Activated CD4-positive, alpha-beta T cell treated with anti-CD3 and anti-CD28 coated beads, Interleukin-2, amount 50 U/mL, for 16 hours (primary cell): Measurements from ENCODE around the gene RNF167.
A peak's percentile ranks its signal among the peaks of the same experiment; 100 is the strongest.

Experiments used
- DNase-seq: peaks from one replicate; pipeline ENCODE4 v3.0.0-alpha.2; 2020

RNF167 gene

DNA sequence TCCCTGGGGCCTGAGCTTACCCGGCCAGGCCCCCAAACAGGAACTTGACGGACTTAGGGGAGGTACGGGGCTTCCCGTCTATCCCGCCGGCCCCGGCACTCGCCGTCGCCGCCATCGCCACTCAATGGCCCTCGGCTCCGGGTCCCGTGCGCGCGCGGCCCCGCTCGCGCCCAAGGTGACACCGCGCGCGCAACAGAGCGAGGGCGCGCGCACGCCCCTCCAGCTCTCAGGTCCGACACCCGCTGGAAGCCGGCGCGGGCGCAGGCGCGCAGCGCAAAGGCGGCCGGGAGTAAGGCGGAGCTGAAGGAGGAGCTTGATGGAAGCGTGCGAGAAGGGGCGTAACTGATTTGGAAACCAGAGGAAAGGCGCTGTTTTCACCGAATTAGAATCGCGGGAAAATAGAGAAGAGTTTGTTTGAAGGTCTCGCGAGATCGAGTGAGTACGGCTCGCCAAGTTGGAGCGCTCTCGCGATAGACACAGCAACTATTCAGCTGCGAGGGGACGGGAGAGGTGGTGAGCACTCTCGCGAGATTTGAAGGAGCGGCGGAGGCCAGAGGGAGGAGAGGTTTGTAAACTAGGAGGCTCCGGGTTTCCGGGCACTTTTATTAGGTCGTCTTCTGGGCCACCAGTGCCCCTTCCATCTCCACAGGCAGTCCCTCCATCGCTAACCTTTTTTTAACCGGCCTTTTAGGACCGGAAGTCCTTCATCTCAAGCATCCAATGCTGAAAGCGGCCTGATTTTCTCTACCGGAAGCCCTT is at the start of gene RNF167, which contains the start of gene SLC25A11:
TSS of gene RNF167 (plus strand) at position 473 of the 759 bp plus-strand sequence. CDS start 642 bp downstream, outside the sequence.
TSS of gene SLC25A11 (minus strand) at position 251 of the 759 bp plus-strand sequence. CDS start at position 115, 136 bp downstream.
- peak; percentile 99 for DNase-seq

DNA sequence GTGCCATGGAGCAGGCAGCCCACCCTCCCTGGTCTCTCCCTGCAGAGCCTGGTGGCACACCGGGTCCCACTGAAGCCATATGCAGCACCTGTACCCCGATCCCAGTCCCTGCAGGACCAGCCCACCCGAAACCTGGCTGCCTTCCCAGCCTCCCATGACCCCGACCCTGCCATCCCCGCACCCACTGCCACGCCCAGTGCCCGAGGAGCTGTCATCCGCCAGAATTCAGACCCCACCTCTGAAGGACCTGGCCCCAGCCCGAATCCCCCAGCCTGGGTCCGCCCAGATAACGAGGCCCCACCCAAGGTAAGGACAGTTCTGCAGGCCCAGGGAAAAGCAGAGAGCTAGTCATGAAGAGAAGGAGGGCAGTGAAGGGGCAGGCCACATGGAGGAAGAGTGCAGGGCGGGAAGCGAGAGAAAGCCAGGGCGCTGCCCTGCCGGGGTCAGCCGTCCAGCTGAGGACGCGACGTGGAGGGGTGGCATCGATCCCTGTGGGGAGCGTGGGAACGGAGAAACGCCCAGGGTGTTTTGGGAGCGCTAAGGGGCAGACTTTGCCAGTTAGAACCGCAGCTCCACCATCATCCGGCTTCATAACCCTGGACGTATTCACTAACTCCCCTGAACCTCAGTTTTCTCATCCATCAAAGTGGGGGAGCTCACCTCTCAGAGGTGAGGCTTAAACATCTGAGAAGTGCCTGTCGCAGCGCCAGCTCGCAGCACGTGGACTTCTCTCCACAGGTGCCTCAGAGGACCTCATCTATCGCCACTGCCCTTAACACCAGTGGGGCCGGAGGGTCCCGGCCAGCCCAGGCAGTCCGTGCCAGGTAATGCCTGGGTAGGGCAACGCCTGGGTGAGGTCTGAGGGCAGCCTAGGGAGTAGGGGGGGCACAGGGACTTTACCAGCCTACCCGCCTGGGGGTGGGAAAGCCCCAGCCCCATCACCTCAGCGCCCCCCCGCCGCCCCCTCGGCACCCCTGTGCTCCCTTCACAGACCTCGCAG is 48.4 kb upstream of the RNF167 start:
- DNase-seq, result no peak

DNA sequence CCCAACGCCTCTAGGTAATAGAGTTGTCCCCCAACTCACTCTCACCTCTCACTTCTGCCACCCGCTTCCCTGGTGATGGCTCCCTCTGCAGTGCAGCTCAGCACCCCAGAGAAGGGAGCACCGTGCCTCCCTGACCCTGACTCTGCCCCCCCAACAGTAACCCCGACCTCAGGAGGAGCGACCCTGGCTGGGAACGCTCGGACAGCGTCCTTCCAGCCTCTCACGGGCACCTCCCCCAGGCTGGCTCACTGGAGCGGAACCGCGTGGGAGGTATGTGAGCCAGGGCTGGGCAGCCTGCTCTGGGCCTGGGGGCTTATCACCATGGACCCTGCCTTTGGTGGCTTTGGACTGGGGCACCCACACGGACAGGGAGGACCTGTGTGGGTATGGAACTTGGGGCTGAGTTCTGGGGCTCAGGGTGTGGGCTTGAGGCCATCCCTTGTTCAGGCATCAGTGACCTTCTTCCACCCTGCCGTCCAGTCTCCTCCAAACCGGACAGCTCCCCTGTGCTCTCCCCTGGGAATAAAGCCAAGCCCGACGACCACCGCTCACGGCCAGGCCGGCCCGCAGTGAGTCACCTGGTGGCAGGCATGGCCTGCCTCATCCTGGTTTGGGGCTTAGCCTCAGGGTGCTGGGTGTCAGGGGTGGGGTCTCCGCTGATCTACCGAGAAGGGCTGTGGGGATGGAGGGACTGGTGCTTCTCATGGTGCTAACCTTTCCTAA is 47.4 kb upstream of the RNF167 start:
- DNase-seq, result no peak

DNA sequence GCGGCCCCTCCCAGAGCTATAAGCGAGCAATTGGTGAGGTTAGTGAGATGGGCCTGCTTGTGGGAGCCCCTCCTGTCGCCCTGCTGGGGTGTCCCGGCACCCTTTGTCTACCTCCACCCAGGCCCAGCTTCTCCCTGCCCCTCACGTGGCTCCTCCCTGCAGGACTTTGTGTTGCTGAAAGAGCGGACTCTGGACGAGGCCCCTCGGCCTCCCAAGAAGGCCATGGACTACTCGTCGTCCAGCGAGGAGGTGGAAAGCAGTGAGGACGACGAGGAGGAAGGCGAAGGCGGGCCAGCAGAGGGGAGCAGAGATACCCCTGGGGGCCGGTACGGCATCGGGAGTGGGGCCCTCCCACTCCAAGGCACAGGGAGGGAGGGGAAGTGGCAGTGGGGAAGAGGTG is 46.8 kb upstream of the RNF167 start:
- DNase-seq, result no peak

DNA sequence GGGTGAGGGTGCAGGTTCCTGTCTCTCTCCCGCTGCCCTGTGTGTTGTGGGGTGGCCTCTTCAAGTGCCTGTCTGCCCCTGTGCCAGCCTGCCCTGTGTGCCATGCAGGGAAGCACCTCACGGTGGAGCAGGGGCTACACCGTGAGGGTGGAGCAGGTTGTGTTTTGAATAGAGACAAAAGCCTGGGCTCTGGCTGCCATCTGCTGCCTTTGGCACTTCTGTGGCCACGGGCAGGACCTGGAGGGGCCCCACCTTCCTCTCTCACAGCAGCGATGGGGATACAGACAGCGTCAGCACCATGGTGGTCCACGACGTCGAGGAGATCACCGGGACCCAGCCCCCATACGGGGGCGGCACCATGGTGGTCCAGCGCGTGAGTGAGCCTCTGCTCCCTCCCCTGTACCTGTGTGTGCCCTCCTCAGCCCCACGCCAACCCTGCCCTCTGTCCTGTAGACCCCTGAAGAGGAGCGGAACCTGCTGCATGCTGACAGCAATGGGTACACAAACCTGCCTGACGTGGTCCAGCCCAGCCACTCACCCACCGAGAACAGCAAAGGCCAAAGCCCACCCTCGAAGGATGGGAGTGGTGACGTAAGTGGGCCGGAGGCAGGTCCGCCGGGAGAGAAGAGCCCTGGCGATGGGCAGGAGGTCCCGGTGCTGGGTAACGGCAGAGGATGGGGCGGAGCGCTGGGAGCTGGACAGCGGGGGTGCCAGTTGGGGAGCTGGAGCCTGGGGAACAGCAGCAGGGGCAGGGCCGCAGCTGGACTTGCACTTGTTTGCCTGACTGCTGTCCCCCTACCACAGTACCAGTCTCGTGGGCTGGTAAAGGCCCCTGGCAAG is 46.1 kb upstream of the RNF167 start:
- DNase-seq, result no peak

DNA sequence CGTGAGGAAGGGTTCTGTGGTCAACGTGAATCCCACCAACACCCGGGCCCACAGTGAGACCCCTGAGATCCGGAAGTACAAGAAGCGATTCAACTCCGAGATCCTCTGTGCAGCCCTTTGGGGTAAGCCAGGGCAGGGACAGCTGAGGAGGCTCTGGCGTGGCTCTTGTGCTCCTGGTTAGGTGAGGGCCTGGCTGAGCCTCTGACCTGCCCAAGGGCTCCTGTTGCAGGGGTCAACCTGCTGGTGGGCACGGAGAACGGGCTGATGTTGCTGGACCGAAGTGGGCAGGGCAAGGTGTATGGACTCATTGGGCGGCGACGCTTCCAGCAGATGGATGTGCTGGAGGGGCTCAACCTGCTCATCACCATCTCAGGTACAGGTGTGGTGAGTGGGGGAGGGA is 44.9 kb upstream of the RNF167 start:
- DNase-seq, result no peak

DNA sequence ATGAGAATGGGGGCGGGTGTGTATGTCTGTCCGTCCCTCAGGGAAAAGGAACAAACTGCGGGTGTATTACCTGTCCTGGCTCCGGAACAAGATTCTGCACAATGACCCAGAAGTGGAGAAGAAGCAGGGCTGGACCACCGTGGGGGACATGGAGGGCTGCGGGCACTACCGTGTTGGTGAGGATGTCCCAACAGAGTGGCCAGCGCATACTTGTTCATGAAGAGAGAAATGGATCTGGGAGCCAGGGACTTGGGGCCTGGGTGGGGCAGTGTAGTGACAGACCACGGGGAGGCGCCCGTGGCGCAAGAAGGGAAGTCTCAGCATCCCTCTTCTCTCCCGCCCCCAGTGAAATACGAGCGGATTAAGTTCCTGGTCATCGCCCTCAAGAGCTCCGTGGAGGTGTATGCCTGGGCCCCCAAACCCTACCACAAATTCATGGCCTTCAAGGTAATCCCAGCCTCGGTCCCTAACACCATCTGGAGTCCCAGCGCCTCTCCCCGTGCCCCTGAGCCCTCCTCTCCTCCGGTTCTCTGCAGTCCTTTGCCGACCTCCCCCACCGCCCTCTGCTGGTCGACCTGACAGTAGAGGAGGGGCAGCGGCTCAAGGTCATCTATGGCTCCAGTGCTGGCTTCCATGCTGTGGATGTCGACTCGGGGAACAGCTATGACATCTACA is 44.3 kb upstream of the RNF167 start:
- no peak for DNase-seq

DNA sequence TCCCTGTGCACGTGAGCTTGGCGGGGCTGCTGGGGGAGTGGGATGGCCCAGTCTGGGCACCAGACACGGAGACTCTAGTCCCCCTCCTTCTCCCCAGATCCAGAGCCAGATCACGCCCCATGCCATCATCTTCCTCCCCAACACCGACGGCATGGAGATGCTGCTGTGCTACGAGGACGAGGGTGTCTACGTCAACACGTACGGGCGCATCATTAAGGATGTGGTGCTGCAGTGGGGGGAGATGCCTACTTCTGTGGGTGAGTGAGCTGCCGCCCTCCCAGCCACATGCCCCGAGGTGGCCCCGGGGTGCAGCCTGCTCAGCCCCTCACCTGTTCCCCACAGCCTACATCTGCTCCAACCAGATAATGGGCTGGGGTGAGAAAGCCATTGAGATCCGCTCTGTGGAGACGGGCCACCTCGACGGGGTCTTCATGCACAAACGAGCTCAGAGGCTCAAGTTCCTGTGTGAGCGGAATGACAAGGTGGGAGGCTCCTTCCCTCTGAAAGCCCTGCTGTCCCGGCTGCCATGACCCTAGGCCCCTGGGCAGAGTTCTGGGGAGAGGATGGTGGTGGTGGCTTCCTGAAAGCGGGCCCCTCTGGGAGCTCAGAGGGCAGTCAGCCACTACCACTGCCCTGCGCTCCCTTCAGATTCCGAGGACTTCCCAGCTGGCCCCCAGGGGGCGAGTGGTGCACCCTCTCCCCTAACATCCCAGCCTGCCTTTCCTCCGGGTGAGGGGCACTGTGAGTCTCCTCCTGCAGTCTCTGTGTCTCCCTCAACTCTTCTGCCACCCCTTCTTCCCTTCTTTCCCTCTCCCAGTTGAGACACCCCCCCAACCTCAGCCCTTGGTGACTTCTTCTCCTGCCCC is 43.5 kb upstream of the RNF167 start:
- no peak for DNase-seq

DNA sequence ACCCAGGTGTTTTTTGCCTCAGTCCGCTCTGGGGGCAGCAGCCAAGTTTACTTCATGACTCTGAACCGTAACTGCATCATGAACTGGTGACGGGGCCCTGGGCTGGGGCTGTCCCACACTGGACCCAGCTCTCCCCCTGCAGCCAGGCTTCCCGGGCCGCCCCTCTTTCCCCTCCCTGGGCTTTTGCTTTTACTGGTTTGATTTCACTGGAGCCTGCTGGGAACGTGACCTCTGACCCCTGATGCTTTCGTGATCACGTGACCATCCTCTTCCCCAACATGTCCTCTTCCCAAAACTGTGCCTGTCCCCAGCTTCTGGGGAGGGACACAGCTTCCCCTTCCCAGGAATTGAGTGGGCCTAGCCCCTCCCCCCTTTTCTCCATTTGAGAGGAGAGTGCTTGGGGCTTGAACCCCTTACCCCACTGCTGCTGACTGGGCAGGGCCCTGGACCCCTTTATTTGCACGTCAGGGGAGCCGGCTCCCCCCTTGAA is 42.8 kb upstream of the RNF167 start:
- no peak for DNase-seq

DNA sequence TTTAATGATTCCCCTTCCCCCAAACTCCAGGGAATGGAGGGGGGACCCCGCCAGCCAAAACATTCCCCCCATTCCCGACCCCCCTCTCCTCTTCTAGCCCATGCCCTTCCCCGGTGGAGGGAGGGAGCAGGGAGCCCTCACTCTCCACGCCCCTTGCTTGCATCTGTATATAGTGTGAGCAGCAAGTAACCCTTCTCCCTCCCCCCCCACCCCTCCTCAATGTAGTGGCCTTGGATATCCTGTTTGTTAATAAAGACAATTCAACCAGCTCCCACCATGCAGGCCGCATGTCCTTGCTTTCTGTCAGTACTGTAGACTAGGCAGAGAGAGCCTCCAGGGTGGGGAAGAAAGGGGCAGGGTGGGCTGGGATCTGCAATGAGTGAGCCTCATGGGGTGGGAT is 42.3 kb upstream of the RNF167 start:
- no peak for DNase-seq

DNA sequence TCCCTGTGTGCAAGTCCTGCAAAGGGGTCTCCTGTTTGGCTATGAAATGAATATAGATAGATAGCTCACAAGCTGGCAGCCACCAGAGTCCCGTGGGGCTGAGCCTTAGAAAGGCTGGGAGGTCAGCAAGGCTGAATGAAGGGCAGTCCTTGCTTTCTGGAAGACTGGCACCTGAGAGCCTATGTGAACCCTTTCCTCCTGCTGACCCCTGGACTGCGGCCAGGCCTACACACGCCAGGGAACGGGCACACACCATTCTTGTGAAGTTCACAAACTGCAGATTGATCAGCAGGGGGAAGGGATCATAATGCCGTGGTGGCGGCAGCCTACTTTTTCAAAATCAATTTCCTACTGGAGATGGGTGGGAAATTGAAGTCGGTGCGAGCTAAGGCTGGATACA is 41.7 kb upstream of the RNF167 start:
- DNase-seq, result no peak

DNA sequence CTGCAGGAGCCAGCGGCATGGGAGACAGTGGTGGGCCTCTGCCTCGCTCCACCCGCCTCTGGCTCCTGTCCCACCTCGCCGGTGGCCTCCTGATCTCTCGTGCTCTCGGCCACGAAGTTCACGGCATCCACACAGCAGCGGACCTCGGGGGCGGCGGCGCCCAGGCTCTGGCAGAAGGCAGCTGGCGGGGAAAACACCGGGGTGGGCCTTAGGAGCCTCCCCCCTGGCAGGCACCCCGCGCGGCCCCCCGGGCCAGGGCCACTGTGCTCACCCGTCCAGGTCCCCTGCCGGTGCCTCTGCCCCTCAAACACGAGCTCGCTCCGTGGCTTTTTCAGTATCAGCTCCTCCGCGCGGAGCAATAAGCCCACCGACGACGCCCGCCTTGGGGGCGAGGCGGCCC is 41.1 kb upstream of the RNF167 start:
- DNase-seq, result no peak

DNA sequence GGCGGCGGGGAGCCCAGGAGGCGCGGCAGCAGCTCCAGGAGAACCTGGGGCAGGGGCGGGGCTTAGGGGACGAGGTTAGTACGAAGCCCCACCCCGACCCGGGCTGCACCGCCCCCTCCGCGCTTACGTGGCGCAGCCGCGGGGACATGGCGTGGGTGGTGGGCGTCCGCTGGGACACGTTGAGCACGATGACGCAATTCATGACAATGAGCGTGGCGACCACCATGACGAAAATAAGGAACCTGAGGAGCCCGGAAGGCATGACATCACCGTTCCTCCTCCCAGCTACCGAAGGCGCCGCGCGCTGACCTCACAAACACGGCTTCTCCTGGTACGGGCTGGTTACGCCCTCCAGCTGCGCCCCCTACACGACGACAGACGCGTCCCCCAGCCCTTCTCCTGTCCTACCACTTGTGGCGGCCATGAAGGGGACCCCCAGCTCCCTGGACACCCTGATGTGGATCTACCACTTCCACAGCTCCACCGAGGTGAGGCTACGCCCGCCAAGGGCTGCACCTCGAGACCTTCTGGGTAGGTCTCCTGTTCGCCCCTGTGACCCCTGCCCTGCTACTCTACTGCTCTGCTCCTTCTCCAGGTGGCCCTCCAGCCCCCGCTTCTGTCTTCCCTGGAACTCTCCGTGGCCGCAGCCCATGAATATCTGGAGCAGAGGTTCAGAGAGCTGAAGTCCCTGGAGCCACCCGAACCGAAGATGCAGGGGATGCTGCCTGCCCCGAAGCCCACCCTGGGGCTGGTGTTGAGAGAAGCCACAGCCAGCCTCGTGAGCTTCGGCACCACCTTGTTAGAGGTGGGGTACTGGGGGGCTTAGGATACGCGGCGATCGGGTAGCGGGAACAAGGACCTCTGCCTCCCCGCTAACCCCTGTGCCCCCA is 40.5 kb upstream of the RNF167 start, which contains the start of gene C17orf107:
TSS of gene C17orf107 (plus strand) at position 196 of the 890 bp plus-strand sequence. CDS start at position 423, 227 bp downstream.
- peak; percentile 81 for DNase-seq

DNA sequence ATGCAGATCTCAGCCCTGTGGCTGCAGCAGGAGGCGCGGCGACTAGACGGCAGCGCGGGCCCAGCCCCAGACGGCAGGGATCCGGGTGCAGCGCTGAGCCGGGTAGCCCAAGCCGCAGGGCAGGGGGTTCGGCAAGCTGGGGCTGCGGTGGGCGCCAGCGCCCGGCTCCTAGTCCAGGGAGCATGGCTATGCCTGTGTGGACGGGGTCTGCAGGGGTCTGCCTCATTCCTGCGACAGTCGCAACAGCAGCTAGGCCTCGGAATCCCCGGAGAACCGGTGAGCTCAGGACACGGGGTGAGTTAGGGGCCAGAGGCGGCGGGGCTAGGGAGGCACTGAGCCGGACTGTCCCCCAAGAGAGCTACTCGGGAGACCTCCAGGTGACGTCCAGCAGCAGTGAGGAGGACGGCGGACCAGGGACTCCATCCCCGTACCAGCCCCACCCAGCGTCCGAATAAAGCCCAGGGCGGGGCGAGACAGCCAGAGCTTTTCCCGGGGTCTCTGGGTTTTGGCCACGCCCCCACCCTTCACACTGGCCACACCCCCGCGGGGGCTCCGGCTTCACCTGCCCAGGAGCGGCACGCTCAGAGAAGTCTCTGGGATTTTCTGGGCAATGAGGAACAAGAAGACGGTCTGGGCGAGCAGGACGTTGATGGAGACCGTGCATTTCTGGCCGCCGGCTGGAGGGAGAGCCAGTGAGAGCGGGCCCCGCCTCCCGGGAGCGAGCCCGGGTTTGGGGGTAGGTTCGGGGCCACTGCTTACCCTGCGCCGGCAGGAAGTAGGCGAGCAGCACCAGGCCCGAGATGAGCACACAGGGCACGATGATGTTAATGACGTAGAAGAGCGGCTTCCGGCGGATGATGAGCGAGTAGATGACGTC is 39.6 kb upstream of the RNF167 start:
- DNase-seq, result peak; percentile 55

DNA sequence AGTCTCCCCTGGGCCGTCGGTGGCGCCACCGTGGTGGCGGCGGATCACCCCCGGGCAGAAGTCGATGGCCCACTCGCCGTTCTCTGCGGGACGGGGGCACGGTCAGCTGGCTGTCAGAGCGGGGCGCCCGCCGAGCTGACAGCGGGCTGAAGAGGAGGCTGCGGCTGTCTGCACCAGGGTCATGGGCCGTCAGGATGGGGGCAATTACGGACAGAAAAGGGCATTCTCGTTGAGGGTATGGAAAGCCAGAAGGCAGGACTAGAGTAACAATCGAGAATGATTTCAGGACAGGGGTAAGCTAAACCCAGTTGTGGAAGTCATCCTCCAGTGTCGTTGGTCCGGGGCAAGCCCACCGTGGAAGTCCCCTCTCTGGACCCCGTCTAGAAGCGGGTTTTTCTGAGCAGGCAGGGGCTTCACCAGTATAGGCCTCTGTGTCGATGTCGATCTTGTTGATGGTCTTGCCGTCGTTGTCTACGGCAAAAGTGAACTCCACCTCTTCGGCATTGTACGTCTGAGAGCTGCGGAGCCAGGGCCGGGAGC is 38.9 kb upstream of the RNF167 start:
- DNase-seq, result no peak

DNA sequence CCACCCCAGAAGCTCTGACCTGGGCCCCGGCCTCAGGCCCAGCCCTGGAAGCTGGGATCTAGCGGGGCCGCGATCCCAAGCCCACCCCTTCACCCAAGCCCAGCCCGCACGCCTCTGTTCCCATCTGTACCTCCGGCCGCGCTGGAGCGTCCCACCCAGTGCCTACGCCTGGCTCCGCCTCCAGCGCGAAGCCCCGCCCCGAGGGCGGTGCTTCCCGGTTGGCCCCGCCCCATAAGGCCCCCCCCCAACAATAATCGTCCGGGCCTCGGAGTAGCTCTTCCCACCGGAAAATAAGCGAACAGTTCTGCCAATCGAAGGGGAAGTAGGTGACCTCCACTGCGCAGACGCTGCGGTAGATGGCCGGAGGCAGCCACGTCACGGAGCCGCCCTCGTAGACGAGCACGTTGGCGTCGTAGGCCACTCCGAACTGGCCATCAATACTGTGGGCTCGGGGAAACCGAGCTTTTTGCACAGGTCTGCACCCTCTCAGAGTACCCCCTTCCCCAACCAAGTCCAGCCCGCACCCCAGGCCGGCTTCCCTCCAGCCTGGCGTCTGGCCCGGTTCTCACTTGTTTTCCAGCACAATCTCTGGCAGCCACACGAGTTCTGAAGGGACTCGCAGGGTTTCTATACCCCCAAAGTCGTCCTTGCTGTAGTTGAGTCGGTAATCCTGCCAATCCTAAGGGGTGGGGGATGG is 38.3 kb upstream of the RNF167 start:
- DNase-seq, result no peak

DNA sequence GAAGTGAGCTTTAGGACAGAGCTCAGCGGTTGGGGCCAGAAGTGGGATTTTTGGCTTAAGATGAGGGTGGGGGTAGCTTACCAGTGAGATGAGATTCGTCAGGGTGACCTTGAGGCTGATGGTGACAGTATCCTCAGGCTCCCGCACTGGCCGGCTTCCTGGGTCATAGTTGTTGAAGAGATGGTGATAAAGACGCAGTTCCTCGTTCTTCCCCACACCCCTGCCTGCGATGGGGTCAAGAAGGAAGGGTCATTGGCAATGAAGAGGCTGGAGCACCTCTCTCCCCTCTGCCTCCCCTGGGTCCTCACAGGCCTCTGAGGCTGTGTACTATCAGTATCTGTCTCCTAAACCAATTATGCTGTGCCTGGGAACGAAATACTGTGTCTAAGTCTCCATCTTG is 37.5 kb upstream of the RNF167 start:
- DNase-seq, result no peak
